GM13976 (cell line): ENCODE results near the gene MRPL9.

ENCODE experiments used
- DNase-seq: peaks from one replicate; pipeline ENCODE4 v3.0.0; 2012; ENCODE audit warnings: low spot score
- in situ Hi-C: fragments of 300-500 bp; cut with MboI; formaldehyde crosslinking; loops from one replicate; pipeline ENCODE4 v1.12.0; 2022; ENCODE audit warnings: low sequenced_read_pairs, mixed read lengths, inconsistent platforms; ENCODE audit not compliant: unreplicated experiment
- TF ChIP-seq, protein P1 (sequence below): IDR thresholded peaks from 2 replicates; pipeline ENCODE4 v1.5.1; 2012; ENCODE audit warnings: borderline replicate concordance, mild to moderate bottlenecking; ENCODE audit not compliant: insufficient read depth; ENCODE audit errors: extremely low read depth, missing control alignments, control extremely low read depth

The MRPL9 gene

DNA sequence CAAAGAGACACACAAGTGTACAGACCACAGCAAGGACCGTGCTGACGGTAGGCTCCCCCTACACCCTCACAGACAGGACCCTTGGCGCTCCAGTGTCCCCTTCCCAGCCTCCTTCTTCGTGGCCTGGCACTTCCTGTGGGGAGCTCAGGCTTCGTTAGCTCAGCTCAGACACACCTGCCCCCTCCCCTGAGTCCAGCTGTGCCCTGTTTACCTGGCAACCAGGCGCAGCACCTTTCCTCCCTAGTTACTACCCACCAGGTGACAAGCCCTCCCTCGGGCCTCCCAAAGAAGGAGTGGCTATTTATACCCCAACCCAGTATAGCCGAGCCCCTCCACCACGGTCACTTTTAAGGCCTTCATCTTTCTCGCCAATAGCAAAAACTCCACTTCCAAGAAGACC lies 51.3 kb downstream of the MRPL9 start:
- in situ Hi-C loops, result no loop called here
- no peak for DNase-seq
- TF ChIP-seq, protein P1, sequence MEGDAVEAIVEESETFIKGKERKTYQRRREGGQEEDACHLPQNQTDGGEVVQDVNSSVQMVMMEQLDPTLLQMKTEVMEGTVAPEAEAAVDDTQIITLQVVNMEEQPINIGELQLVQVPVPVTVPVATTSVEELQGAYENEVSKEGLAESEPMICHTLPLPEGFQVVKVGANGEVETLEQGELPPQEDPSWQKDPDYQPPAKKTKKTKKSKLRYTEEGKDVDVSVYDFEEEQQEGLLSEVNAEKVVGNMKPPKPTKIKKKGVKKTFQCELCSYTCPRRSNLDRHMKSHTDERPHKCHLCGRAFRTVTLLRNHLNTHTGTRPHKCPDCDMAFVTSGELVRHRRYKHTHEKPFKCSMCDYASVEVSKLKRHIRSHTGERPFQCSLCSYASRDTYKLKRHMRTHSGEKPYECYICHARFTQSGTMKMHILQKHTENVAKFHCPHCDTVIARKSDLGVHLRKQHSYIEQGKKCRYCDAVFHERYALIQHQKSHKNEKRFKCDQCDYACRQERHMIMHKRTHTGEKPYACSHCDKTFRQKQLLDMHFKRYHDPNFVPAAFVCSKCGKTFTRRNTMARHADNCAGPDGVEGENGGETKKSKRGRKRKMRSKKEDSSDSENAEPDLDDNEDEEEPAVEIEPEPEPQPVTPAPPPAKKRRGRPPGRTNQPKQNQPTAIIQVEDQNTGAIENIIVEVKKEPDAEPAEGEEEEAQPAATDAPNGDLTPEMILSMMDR, result no peak

DNA sequence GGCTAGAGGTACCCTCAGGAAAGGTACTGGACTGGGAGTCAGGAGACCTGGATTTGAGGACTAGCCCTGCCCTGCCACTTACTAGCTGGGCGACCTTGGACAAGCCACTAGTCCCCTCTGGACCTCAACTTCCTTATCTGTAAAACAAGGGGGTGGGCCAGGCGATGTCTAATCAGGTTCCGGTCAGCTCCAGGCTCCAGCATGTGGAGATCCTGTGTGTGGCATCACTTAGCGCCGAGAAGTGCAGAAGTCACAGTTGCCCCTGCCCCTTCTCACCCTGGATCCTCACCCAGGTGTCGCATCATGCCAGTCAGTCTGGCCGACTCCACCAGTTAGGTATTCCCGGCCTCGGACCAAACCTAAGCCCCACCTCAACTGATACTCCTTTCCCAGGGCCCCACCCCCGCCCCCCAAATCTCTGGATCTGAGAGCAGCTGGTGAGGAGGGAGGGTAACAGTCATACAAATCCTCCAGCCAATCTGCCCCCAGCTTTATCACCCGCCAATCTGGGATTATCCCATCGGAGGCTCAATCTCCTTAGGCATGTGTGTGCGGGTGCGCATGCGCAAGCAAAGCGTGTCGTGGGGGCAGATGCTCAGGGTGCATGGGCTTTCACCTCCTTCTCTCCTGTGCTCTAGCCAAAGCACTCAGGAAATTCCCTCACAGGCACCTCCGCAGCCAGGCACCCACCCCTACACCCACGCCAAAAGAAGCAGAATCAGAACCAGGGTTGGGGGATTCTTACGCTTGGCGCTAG lies 52.1 kb downstream of the MRPL9 start:
- in situ Hi-C loops, result no loop called here
- DNase-seq, result no peak
- TF ChIP-seq, protein P1, result no peak

DNA sequence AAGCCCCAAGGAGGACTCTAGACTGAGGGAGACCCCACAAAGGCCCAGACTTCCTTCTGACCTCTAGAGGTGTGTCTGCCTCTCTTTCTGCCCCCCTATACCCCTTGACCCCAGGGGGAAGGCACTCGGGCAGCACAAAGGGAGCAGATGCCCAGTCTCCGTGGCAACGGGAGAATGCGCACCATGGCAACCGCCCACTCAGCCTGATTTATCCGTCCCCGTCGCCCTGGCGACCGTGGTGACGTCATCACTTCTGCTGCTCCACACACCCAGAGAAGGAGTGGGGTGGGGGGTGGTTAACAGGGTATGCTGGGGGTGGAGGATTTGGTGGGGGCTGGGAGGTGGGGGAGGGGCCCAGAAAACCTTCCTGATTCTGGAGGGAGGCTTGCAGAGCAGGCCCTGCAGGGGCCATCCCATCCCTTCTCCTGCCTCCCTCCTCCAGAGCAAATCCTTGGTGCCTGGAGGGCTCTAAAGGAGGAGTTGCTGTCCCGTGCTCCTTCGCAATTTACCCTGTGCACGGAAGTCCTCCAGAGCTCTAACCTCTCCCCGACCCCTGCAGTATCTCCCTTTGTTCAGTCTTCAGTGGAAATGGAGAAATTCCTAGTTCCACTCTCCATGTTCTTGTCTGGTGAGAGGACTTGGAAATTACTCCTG lies 53.0 kb downstream of the MRPL9 start:
- in situ Hi-C loops, result no loop called here
- DNase-seq, result no peak
- TF ChIP-seq, protein P1, result no peak
